Calu3 (cell line): ENCODE results near the gene TMEM176B. TPM values are rescaled to one million over a fixed set of nuclear protein-coding genes. Genes with fewer than 3 reads are reported as not detected.

Experiments
- BruUV-seq: library from RNA; stranded (reverse); fragments of 400-500 nt; replicated peaks from 2 replicates; lab custom pipeline; 2021; lab: Mats Ljungman, UMichigan
- CTCF ChIA-PET: fragments of 300-600 bp; sonication (Branson Sonifier 250); formaldehyde crosslinking; loops from one replicate; lab custom pipeline; 2022; ENCODE audit warnings: antibody characterized with exemption; lab: Charles Lee
- DNase-seq: peaks from one replicate; pipeline ENCODE4 v3.0.0; 2022
- H3K27ac Mint-ChIP-seq: one replicate; pipeline ENCODE4 v1.8.0; 2022; ENCODE audit warnings: mixed read lengths; ENCODE audit not compliant: unreplicated experiment
- H3K27me3 Mint-ChIP-seq: one replicate; pipeline ENCODE4 v1.8.0; 2022; ENCODE audit warnings: mixed read lengths; ENCODE audit not compliant: unreplicated experiment
- H3K36me3 Mint-ChIP-seq: one replicate; pipeline ENCODE4 v1.8.0; 2022; ENCODE audit warnings: mild to moderate bottlenecking, moderate library complexity, mixed read lengths; ENCODE audit not compliant: insufficient read depth, unreplicated experiment
- H3K4me1 Mint-ChIP-seq: one replicate; pipeline ENCODE4 v1.8.0; 2022; ENCODE audit warnings: mild to moderate bottlenecking, low read depth, mixed read lengths; ENCODE audit not compliant: unreplicated experiment
- H3K4me3 Mint-ChIP-seq: one replicate; pipeline ENCODE4 v1.8.0; 2022; ENCODE audit warnings: mild to moderate bottlenecking, low read depth, moderate library complexity, mixed read lengths; ENCODE audit not compliant: unreplicated experiment
- H3K9me3 Mint-ChIP-seq: one replicate; pipeline ENCODE4 v1.8.0; 2022; ENCODE audit warnings: low read depth, mixed read lengths; ENCODE audit not compliant: unreplicated experiment
- intact Hi-C: fragments of 100-400 bp; cut with micrococcal nuclease; formaldehyde crosslinking; loops from one replicate; pipeline ENCODE4 v1.10.0; 2022; ENCODE audit not compliant: unreplicated experiment
- total RNA-seq: library from RNA; stranded (reverse); gene quantifications from 2 replicates; pipeline ENCODE4 v1.2.3, GENCODE V29; 2022
- TF ChIP-seq, protein P1 (sequence below): fragments of 200-600 bp; IDR thresholded peaks from one replicate; pipeline ENCODE4 v1.8.0; 2022; ENCODE audit warnings: antibody characterized with exemption; ENCODE audit not compliant: unreplicated experiment

TMEM176B gene
- total RNA-seq, 1 experiment from 2014 or later, result 3.1 TPM

DNA sequence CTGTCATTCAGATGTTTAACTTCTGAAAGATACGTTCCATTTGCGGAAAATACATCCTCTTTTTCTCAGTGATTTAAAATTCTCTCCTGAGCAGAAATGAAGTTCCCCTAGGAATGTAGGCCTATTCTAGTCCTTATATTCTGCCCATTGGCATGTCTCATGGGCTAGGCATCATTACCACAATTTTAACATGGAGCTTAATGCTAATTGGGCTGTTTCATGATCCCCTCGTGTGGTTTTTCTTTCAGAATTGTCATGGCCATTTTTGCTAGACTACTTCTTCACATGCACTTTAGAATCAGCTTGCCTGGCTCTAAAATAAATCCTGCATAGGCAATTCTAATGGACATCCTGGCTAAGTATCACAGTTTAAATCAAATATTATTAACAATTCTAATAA lies 1.0 kb downstream of the TMEM176B start:
- Mint-ChIP-seq H3K9me3 (no peaks in the 10 kb centered on the region), H3K36me3 (no peaks in the 10 kb centered on the region), H3K4me1 (no peaks in the 10 kb centered on the region), H3K27ac (no peak overlapping the region), H3K4me3 (no peak overlapping the region), H3K27me3 (peaks cover 51% of the 10 kb centered on the region)
- TF ChIP-seq, protein P1, sequence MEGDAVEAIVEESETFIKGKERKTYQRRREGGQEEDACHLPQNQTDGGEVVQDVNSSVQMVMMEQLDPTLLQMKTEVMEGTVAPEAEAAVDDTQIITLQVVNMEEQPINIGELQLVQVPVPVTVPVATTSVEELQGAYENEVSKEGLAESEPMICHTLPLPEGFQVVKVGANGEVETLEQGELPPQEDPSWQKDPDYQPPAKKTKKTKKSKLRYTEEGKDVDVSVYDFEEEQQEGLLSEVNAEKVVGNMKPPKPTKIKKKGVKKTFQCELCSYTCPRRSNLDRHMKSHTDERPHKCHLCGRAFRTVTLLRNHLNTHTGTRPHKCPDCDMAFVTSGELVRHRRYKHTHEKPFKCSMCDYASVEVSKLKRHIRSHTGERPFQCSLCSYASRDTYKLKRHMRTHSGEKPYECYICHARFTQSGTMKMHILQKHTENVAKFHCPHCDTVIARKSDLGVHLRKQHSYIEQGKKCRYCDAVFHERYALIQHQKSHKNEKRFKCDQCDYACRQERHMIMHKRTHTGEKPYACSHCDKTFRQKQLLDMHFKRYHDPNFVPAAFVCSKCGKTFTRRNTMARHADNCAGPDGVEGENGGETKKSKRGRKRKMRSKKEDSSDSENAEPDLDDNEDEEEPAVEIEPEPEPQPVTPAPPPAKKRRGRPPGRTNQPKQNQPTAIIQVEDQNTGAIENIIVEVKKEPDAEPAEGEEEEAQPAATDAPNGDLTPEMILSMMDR, result no peak
- CTCF ChIA-PET, result no interaction called here
- DNase-seq, result no peak
- BruUV-seq, result no TSS peak
- intact Hi-C loops, result no loop called here

DNA sequence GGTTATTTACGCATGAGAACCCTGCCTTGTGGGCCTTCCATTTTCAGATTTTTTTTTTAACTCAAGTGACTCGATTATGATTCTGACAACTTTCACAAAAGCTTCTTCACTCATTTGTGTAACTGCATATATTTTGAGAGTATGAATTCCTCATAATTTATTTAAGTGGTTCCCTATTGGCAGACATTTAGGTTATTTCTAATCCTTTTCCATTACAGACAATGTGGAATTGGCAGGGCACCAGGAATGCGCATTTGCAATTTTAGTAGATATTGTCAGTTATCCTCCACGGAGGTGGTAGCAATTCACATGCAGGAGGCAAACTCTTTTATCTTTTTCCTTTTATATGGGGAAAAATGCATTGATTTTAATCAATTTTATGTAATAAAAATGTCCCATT lies 2.5 kb downstream of the TMEM176B start:
- Mint-ChIP-seq H3K36me3 (no peaks in the 10 kb centered on the region), H3K4me3 (no peak overlapping the region), H3K27ac (no peak overlapping the region), H3K4me1 (no peaks in the 10 kb centered on the region), H3K9me3 (no peaks in the 10 kb centered on the region), H3K27me3 (peaks cover 47% of the 10 kb centered on the region)
- no peak for DNase-seq
- TF ChIP-seq, protein P1, result no peak
- intact Hi-C loops, result no loop called here
- no TSS peak for BruUV-seq
- CTCF ChIA-PET, result no interaction called here

DNA sequence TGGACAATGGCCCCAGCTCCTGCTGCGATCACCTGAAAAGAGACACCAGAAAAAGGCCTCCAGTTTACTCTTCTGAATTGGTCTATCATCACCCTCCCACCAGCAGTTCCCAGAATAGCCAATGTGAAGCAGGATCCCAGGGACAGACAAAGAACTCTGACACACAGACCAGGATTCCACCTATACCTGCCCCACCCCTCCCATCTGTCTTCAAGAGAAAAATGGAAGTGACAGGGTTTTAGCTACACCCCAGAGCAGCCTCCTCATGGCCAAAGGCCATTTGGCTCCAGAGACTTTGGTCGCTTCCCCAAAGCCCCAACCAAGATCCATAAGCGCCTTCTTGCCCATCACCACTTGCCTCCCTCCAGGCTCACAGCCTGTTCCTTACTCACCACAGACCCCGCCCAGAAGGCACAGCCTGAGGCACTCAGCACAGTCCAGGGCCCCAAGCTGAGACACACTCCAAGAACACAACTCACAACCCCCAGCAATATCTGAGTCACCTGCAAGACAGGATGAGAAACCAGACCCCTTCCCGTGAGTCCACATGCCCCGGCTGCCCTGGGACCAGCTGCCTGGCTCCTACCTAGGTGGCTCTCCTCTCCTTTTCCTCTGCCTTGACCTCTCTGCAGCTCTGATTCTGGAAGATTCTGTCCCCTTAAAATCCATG lies 6.5 kb downstream of the TMEM176B start:
- TF ChIP-seq, protein P1, result no peak
- CTCF ChIA-PET, result no interaction called here
- Mint-ChIP-seq H3K4me1 (no peaks in the 10 kb centered on the region), H3K27ac (no peak overlapping the region), H3K9me3 (no peaks in the 10 kb centered on the region), H3K36me3 (no peaks in the 10 kb centered on the region), H3K27me3 (peaks cover 11% of the 10 kb centered on the region), H3K4me3 (no peak overlapping the region)
- intact Hi-C loops, result no loop called here
- DNase-seq, result no peak
- BruUV-seq, result no TSS peak

DNA sequence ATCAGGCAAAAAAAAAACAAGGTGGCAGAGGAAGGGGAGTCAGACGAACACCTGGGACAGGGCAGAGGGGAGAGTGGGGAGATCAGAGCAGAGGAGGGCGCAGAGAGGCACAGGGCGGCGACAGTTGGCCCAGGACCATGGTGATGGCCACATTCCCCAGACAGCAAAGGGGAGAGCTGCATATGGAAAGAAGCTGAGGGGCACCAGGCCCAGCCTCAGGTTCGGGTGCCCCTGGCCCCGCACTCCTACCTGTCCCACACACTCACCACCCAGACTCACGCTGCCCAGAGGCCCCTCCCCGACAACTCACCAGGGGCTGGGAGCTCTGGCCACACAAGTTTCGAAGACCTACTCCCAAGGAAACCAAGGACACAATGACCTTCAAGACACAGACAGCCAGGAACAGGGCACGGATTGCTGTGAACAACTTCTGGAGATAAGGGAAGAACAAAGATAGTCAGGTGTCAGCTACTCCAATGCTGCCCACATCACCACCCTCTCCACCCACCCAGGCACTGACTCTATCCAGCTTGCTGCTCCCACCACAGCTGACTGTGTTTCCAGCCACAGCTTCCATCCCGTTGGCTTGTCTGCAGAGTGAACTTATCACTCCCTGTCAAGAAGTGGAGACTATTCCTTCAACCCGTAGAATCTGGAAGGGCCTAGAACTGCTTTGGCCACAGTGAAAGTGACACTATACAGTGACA lies 8.3 kb downstream of the TMEM176B start:
- Mint-ChIP-seq H3K36me3 (no peaks in the 10 kb centered on the region), H3K9me3 (no peaks in the 10 kb centered on the region), H3K27ac (no peak overlapping the region), H3K4me3 (no peak overlapping the region), H3K27me3 (peaks cover 20% of the 10 kb centered on the region), H3K4me1 (no peaks in the 10 kb centered on the region)
- CTCF ChIA-PET, result interaction anchor here (0.9 kb wide), 1 partner anchor 13 kb away, joined by 3 read pairs; no protein-coding TSS in a partner anchor
- no peak for DNase-seq
- no TSS peak for BruUV-seq
- TF ChIP-seq, protein P1, result no peak
- intact Hi-C loops, result no loop called here
